HepG2 (cell line): ENCODE results near the gene ADIPOR2. TPM values are rescaled to one million over a fixed set of nuclear protein-coding genes. Genes with fewer than 3 reads are reported as not detected.

Experiments
- ATAC-seq: fragments of 200-7000 bp; cut with Tn5 transposase; 3 replicates; pipeline ENCODE4 v1.9.1; 2020; ENCODE audit warnings: mild to moderate bottlenecking, moderate library complexity
- BruUV-seq: library from RNA; stranded (reverse); fragments of 400-500 nt; replicated peaks from 2 replicates; lab custom pipeline; 2021; lab: Mats Ljungman, UMichigan
- CTCF ChIA-PET: fragments of 300-600 bp; formaldehyde crosslinking; extraction: SDS; loops from one replicate; lab custom pipeline; 2021; ENCODE audit warnings: low total read pairs, inconsistent platforms, low intra/inter-chr PET ratio; lab: Yijun Ruan, JAX
- POLR2A ChIA-PET: fragments of 350-600 bp; sonication (Branson Sonifier 250); formaldehyde crosslinking; loops from one replicate; lab custom pipeline; 2020; ENCODE audit warnings: antibody characterized with exemption, inconsistent platforms; lab: Yijun Ruan, JAX
- DNase-seq: peaks from one replicate; pipeline ENCODE4 v3.0.0-alpha.2; 2015; ENCODE audit warnings: low spot score
- FAIRE-seq: peaks from 3 replicates; lab custom pipeline; 2011; peaks lifted over from hg19 to GRCh38; lab: Jason Lieb, UNC
- H2AFZ ChIP-seq: one replicate; pipeline ENCODE4 v1.6.1; 2011; ENCODE audit warnings: low read length, inconsistent platforms
- H3K27ac ChIP-seq: fragments of 300-600 bp; 3 replicates; pipeline ENCODE4 v1.8.0; 2011; ENCODE audit warnings: mixed run types, mild to moderate bottlenecking, mixed read lengths, low read length, inconsistent platforms; ENCODE audit not compliant: insufficient read depth; ENCODE audit errors: extremely low read length
- H3K27me3 ChIP-seq, 2 experiments: fragments of 200-600 bp in 1 of 2; 2 replicates in 1 of 2; 3 replicates in 1 of 2; pipeline versions ENCODE4 v1.6.0 to v1.8.0; 2011; ENCODE audit warnings: low read length in 2 of 2, mild to moderate bottlenecking in 2 of 2, moderate library complexity in 2 of 2, inconsistent platforms in 1 of 2; ENCODE audit not compliant: insufficient read depth in 2 of 2, control insufficient read depth in 1 of 2
- H3K36me3 ChIP-seq, 2 experiments: fragments of 200-600 bp in 1 of 2; replicated peaks in 1 of 2; 2 replicates in 1 of 2; 3 replicates in 1 of 2; pipeline versions ENCODE4 v1.5.1 to v1.8.0; 2011; ENCODE audit warnings: low read length in 2 of 2, inconsistent platforms in 1 of 2; ENCODE audit not compliant: insufficient read depth in 2 of 2, control insufficient read depth in 1 of 2
- H3K4me1 ChIP-seq: 2 replicates; pipeline ENCODE4 v1.5.1; 2012; ENCODE audit warnings: low read length, inconsistent platforms; ENCODE audit not compliant: insufficient read depth
- H3K4me2 ChIP-seq: 2 replicates; pipeline ENCODE4 v1.6.0; 2011; ENCODE audit warnings: low read depth, low read length, inconsistent platforms
- H3K4me3 ChIP-seq, 3 experiments: fragments of 200-600 bp in 1 of 3; sonication (generic), shearing (Covaris generic) in 1 of 3; replicated peaks in 1 of 3; 2 replicates each; pipeline ENCODE4 v1.5.1; 2011 to 2016; ENCODE audit warnings: low read length in 3 of 3, inconsistent platforms in 2 of 3, low read depth in 2 of 3, mild to moderate bottlenecking in 2 of 3, control low read depth in 1 of 3, mixed read lengths in 1 of 3; ENCODE audit not compliant: insufficient read depth in 1 of 3
- H3K79me2 ChIP-seq: one replicate; pipeline ENCODE4 v1.6.1; 2011; ENCODE audit warnings: low read length, inconsistent platforms; ENCODE audit not compliant: insufficient read depth
- H3K9ac ChIP-seq: 2 replicates; pipeline ENCODE4 v1.6.0; 2011; ENCODE audit warnings: mild to moderate bottlenecking, low read depth, low read length, inconsistent platforms; ENCODE audit not compliant: insufficient read depth
- H3K9me3 ChIP-seq: 2 replicates; pipeline ENCODE4 v1.5.1; 2012; ENCODE audit warnings: mild to moderate bottlenecking, low read length
- H4K20me1 ChIP-seq: 2 replicates; pipeline ENCODE4 v1.6.0; 2011; ENCODE audit warnings: inconsistent platforms, mild to moderate bottlenecking, low read length, moderate library complexity; ENCODE audit not compliant: insufficient read depth
- ASH2L ChIP-seq: fragments of 300-600, 200-600 bp; sonication (generic); IDR thresholded peaks from 2 replicates; pipeline ENCODE4 v1.7.0; 2017; ENCODE audit warnings: low read depth, mild to moderate bottlenecking, moderate library complexity, mixed read lengths, low read length; ENCODE audit not compliant: insufficient read length
- CHD4 ChIP-seq: fragments of 200-600 bp; sonication (generic); IDR thresholded peaks from 2 replicates; pipeline ENCODE4 v1.7.0; 2017; ENCODE audit warnings: mild to moderate bottlenecking, low read length, borderline replicate concordance
- DMTF1 ChIP-seq: sonication (generic); formaldehyde crosslinking; IDR thresholded peaks from 2 replicates; pipeline ENCODE4 v1.4.0; 2020; ENCODE audit warnings: mild to moderate bottlenecking, missing genetic modification reagents
- HNF4A ChIP-seq: sonication (generic); formaldehyde crosslinking; IDR thresholded peaks from 2 replicates; pipeline ENCODE4 v1.4.0; 2020; ENCODE audit warnings: missing genetic modification reagents
- NFATC3 ChIP-seq: sonication (generic); formaldehyde crosslinking; IDR thresholded peaks from 2 replicates; pipeline ENCODE4 v1.5.1; 2020; ENCODE audit warnings: mild to moderate bottlenecking, missing genetic modification reagents
- RFX3 ChIP-seq: IDR thresholded peaks from 2 replicates; pipeline ENCODE4 v1.6.1; 2016; ENCODE audit warnings: missing biosample characterization, missing genetic modification reagents
- SALL2 ChIP-seq: sonication (generic); formaldehyde crosslinking; IDR thresholded peaks from 2 replicates; pipeline ENCODE4 v1.8.1; 2023; ENCODE audit warnings: mild to moderate bottlenecking, missing genetic modification reagents, inconsistent platforms
- SKI ChIP-seq: fragments of 450-650 bp; IDR thresholded peaks from one replicate; pipeline ENCODE4 v1.6.1; 2018; ENCODE audit warnings: mild to moderate bottlenecking; ENCODE audit not compliant: partially characterized antibody
- SKIL ChIP-seq: sonication (generic); formaldehyde crosslinking; IDR thresholded peaks from 2 replicates; pipeline ENCODE4 v1.8.0; 2022; ENCODE audit warnings: missing genetic modification reagents, mild to moderate bottlenecking, moderate library complexity, borderline replicate concordance
- SSRP1 ChIP-seq: IDR thresholded peaks from 2 replicates; pipeline ENCODE4 v1.6.1; 2016; ENCODE audit warnings: control low read depth
- TCF7 ChIP-seq: sonication (generic); IDR thresholded peaks from 2 replicates; pipeline ENCODE4 v1.6.1; 2016; ENCODE audit warnings: antibody characterized with exemption, low read depth
- TRAFD1 ChIP-seq: sonication (generic); formaldehyde crosslinking; IDR thresholded peaks from 2 replicates; pipeline ENCODE4 v1.5.1; 2020; ENCODE audit warnings: missing genetic modification reagents, mild to moderate bottlenecking, borderline replicate concordance
- XBP1 ChIP-seq: sonication (generic); formaldehyde crosslinking; IDR thresholded peaks from 2 replicates; pipeline ENCODE4 v1.5.0; 2020; ENCODE audit warnings: missing genetic modification reagents
- ZBTB1 ChIP-seq: sonication (generic); formaldehyde crosslinking; IDR thresholded peaks from 2 replicates; pipeline ENCODE4 v1.4.0; 2020; ENCODE audit warnings: missing genetic modification reagents, borderline replicate concordance
- ZMAT5 ChIP-seq: sonication (generic); formaldehyde crosslinking; IDR thresholded peaks from 2 replicates; pipeline ENCODE4 v1.5.0; 2020; ENCODE audit warnings: mild to moderate bottlenecking, low read depth, missing genetic modification reagents, borderline replicate concordance
- ZNF20 ChIP-seq: sonication (generic); formaldehyde crosslinking; IDR thresholded peaks from 2 replicates; pipeline ENCODE4 v1.4.0; 2020; ENCODE audit warnings: mild to moderate bottlenecking, moderate library complexity, missing genetic modification reagents
- ZNF30 ChIP-seq: sonication (generic); formaldehyde crosslinking; IDR thresholded peaks from 2 replicates; pipeline ENCODE4 v1.5.0; 2020; ENCODE audit warnings: mild to moderate bottlenecking, missing genetic modification reagents
- ZNF496 ChIP-seq: sonication (generic); formaldehyde crosslinking; IDR thresholded peaks from 2 replicates; pipeline ENCODE4 v1.8.1; 2023; ENCODE audit warnings: mild to moderate bottlenecking, moderate library complexity, missing genetic modification reagents; ENCODE audit not compliant: insufficient replicate concordance
- WGBS: methylation state at CpG from one replicate; pipeline ENCODE4 v1.1.6; 2017; ENCODE audit warnings: low lambda C conversion rate; 5-methylcytosine and 5-hydroxymethylcytosine counted together
- in situ Hi-C: cut with HindIII; loops from 2 replicates; pipeline ENCODE4 v1.10.0; 2017; ENCODE audit warnings: low pct_unique_long_range_greater_than_20kb; ENCODE audit not compliant: extremely low pct_ligation_motif_present
- intact Hi-C: fragments of 100-400 bp; cut with micrococcal nuclease; formaldehyde crosslinking; loops from one replicate; pipeline ENCODE4 v1.10.0; 2022; ENCODE audit not compliant: unreplicated experiment
- polyA plus RNA-seq, 8 experiments: library from polyadenylated mRNA; depleted of rRNA in 3 of 8; stranded (reverse) in 7 of 8; unstranded in 1 of 8; fragments of >200 nt; fragmentation: Illumina TruSeq in 4 of 8; extraction: Trizol in 4 of 8; gene quantifications; 2 replicates each; pipeline versions ENCODE4 v1.2.1 to v1.2.3, GENCODE V29; 2011 to 2016; ENCODE audit warnings: low read depth in 4 of 8, missing spikeins in 1 of 8, mixed read lengths in 1 of 8; ENCODE audit not compliant: insufficient read depth in 1 of 8
- total RNA-seq, 5 experiments: library from RNA; depleted of rRNA; stranded (reverse); fragments of >200 nt; fragmentation: Illumina TruSeq; extraction: Trizol; gene quantifications; 2 replicates each; pipeline ENCODE4 v1.2.3, GENCODE V29; 2016; ENCODE audit warnings: low read depth in 1 of 5

ADIPOR2 gene
- total and polyA plus RNA-seq, 2 of the 13 experiments (the other 11 are each of a cell fraction or from before 2014, with no cell fraction given) = 35.2 to 52.2 TPM

- DNase-seq (peak; percentile 81), FAIRE-seq (peak; percentile 8), ATAC-seq (peak; percentile 6; the same call in 1 of the 3 replicates)
- Histone ChIP-seq H3K4me1 (peaks cover 69% of the 10 kb centered on the region), H4K20me1 (no peaks in the 10 kb centered on the region), H3K36me3 (no peaks in the 10 kb centered on the region), H2AFZ (no peak overlapping the region), H3K27me3 (no peaks in the 10 kb centered on the region), H3K79me2 (no peaks in the 10 kb centered on the region), H3K9me3 (no peaks in the 10 kb centered on the region), H3K4me3 (peak overlapping the region; percentile 18 to 46 (median 21); a peak in 5 of 6 replicates), H3K4me2 (peak overlapping the region; percentile 81), H3K9ac (peak overlapping the region; percentile 16), H3K27ac (peak overlapping the region; percentile 70)
- POLR2A ChIA-PET = interaction anchor here (0.7 to 1.4 kb wide), 4 partner anchors 24 to 61 kb away, joined by 3 to 7 read pairs (median 3); no protein-coding TSS in a partner anchor
- CTCF ChIA-PET = no interaction called here
- 0% methylated on average over 2 of the region's 2 CpGs for WGBS
- no TSS peak for BruUV-seq
- in situ Hi-C loops = no loop called here
- intact Hi-C loops = loop anchor here (10.0 kb wide), 1 partner anchor 98 kb away; no protein-coding TSS in a partner anchor
- TF ChIP-seq ZMAT5 (CRISPR knock-in tag) (no peak), RFX3 (CRISPR knock-in tag) (no peak), ZNF496 (CRISPR knock-in tag) (no peak), ZNF20 (CRISPR knock-in tag) (no peak), TRAFD1 (CRISPR knock-in tag) (no peak), SALL2 (no peak), ZBTB1 (CRISPR knock-in tag) (no peak), DMTF1 (CRISPR knock-in tag) (no peak), ZNF30 (no peak), SSRP1 (CRISPR knock-in tag) (no peak), XBP1 (CRISPR knock-in tag) (no peak), SKIL (peak; percentile 89), TCF7 (no peak), ASH2L (peak; percentile 60), CHD4 (peak; percentile 17; the same call in 1 of the 2 replicates), NFATC3 (no peak), SKI (peak; percentile 86), HNF4A (CRISPR knock-in tag) (0 out of 2 replicates have a peak, but pooled peaks have one; percentile 27)
Observed at GRCh38 chr12:1666685-1667162, 24.1 kb upstream of the ADIPOR2 start.
